Testis (tissue), 2 donors: ENCODE results near the gene FNDC8.

ENCODE experiments used
- CTCF ChIP-seq, 3 experiments: fragments of 450-650 bp in 2 of 3; fragments of 200-600 bp in 1 of 3; sonication (generic) in 1 of 3; IDR thresholded peaks; one replicate each; pipeline ENCODE4 v1.5.1; 2016 to 2019; ENCODE audit warnings: antibody characterized with exemption in 3 of 3, mild to moderate bottlenecking in 2 of 3, moderate library complexity in 1 of 3
- POLR2A ChIP-seq: fragments of 450-650 bp; IDR thresholded peaks from one replicate; pipeline ENCODE4 v1.6.1; 2017; ENCODE audit warnings: antibody characterized with exemption, mild to moderate bottlenecking, moderate library complexity

- no peak for TF ChIP-seq CTCF (IDR thresholded peaks at IDR 0.05)
- no peak for TF ChIP-seq POLR2A
These were observed at the start of gene FNDC8 for GRCh38 chr17:35121315-35121714.
